ENCODE results near the gene GRIA1. TPM values are rescaled to one million over a fixed set of nuclear protein-coding genes. Genes with fewer than 3 reads are reported as not detected.

GRIA1 gene
- total and polyA plus RNA-seq, 2 donors (not counting 1 experiment from before 2014, with no cell fraction given), result not detected

DNA sequence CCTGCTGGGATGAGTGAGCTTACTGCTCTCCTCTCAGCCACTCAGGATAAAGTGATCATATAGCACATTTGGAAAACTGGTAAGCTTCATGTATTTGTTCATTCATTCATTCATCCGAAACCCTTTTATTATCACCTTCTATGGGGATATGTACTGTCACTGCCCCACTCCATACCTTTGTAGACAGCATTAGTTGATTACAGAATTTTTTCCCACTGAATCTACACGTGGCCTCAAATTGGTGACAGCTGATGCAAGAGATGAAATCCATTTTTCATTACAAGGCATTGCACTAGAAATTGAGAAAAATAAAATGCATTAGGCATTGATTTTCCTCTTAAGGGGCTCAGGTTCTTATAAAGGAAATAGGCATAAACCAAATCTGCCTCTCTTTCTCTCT is 9.7 kb downstream of the GRIA1 start:
- Mint-ChIP-seq H3K9me3 (ENCODE audit: insufficient read depth) (no peaks in the 10 kb centered on the region), H3K4me3 (no peak overlapping the region), H3K4me1 (no peaks in the 10 kb centered on the region), H3K27ac (no peak overlapping the region), H3K27me3 (no peaks in the 10 kb centered on the region)
- no peaks in the 10 kb centered on the region for H3K9me3 ChIP-seq (ENCODE audit: control extremely low read depth in 1 of 3, control insufficient read depth in 2 of 3, insufficient read depth in 1 of 3, low read length in 2 of 3)
- intact Hi-C loops (cut with micrococcal nuclease), result no loop called here
- H3K9ac ChIP-seq (ENCODE audit: low read length), result no peak overlapping the region
- DNase-seq, result no peak
- no peaks in the 10 kb centered on the region for H4K20me1 ChIP-seq (ENCODE audit: control insufficient read depth, insufficient read depth, low read length, poor library complexity, severe bottlenecking)
- no peaks in the 10 kb centered on the region for H3K36me3 ChIP-seq (replicated peaks in 1 of 2; ENCODE audit: control extremely low read depth in 1 of 2, control insufficient read depth in 1 of 2, extremely low read depth in 1 of 2, insufficient read depth in 2 of 2, low read length in 1 of 2)
- CTCF ChIA-PET, result no interaction called here
- no peak for TF ChIP-seq EZH2 (IDR thresholded peaks at IDR 0.05; ENCODE audit: borderline replicate concordance, insufficient read depth, low read depth, low read length, poor library complexity, severe bottlenecking)
- TF ChIP-seq, protein P1, sequence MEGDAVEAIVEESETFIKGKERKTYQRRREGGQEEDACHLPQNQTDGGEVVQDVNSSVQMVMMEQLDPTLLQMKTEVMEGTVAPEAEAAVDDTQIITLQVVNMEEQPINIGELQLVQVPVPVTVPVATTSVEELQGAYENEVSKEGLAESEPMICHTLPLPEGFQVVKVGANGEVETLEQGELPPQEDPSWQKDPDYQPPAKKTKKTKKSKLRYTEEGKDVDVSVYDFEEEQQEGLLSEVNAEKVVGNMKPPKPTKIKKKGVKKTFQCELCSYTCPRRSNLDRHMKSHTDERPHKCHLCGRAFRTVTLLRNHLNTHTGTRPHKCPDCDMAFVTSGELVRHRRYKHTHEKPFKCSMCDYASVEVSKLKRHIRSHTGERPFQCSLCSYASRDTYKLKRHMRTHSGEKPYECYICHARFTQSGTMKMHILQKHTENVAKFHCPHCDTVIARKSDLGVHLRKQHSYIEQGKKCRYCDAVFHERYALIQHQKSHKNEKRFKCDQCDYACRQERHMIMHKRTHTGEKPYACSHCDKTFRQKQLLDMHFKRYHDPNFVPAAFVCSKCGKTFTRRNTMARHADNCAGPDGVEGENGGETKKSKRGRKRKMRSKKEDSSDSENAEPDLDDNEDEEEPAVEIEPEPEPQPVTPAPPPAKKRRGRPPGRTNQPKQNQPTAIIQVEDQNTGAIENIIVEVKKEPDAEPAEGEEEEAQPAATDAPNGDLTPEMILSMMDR (IDR thresholded peaks at IDR 0.05), result no peak
- H3K4me1 ChIP-seq (ENCODE audit: control insufficient read depth in 2 of 2, insufficient read depth in 2 of 2, low read length in 2 of 2), result no peaks in the 10 kb centered on the region
- no peaks in the 10 kb centered on the region for H3K27me3 ChIP-seq (replicated peaks in 1 of 4; ENCODE audit: control extremely low read depth in 1 of 4, control insufficient read depth in 3 of 4, insufficient read depth in 4 of 4, low read length in 3 of 4)
- WGBS (ENCODE audit: insufficient coverage), result no CpG with 5 or more reads among the region's 2 CpGs
- H2AFZ ChIP-seq (ENCODE audit: insufficient read depth, low read depth, low read length, poor library complexity, severe bottlenecking), result no peak overlapping the region
- no peaks in the 10 kb centered on the region for H3K79me2 ChIP-seq (ENCODE audit: control insufficient read depth, insufficient read depth, low read length)
- no peak for ATAC-seq (ENCODE audit: low read depth)
- H3K4me3 ChIP-seq (ENCODE audit: control extremely low read depth in 1 of 5, extremely low read depth in 1 of 5, insufficient read depth in 1 of 5, low read depth in 2 of 5, low read length in 4 of 5), result no peak overlapping the region
- no peak overlapping the region for H3K4me2 ChIP-seq (replicated peaks; ENCODE audit: low read depth, low read length, poor library complexity, severe bottlenecking)
- POLR2A ChIA-PET, result no interaction called here
- no peak overlapping the region for H3K27ac ChIP-seq (ENCODE audit: low read length in 2 of 2)

DNA sequence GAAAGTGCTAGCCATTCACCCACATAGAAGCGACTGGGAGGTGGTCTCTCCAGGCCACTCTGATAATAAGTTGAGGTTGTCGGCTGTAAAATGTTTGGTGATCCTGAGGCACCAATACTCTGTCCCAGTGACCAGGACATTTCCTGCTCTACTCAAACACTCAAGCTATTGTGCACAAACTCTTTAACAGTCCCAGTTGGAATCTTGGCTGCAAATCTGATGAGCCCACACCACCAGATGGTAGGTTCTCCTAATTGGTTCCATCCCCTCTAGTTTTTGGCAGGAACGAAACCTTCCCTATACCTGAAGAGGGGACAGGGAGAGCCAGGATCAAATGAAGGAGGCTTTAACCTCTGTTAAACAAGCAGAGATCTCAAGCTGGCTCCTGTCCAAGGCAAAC is 14.3 kb downstream of the GRIA1 start:
- no peak for TF ChIP-seq EZH2 (IDR thresholded peaks at IDR 0.05; ENCODE audit: borderline replicate concordance, insufficient read depth, low read depth, low read length, poor library complexity, severe bottlenecking)
- TF ChIP-seq, protein P1 (IDR thresholded peaks at IDR 0.05), result no peak
- no peaks in the 10 kb centered on the region for H3K4me1 Mint-ChIP-seq
- ChIA-PET POLR2A (no interaction called here), CTCF (no interaction called here)
- H3K27me3 Mint-ChIP-seq, result no peaks in the 10 kb centered on the region
- no peak for DNase-seq
- H3K9ac ChIP-seq (ENCODE audit: low read length), result no peak overlapping the region
- H3K9me3 ChIP-seq (ENCODE audit: control extremely low read depth in 1 of 3, control insufficient read depth in 2 of 3, insufficient read depth in 1 of 3, low read length in 2 of 3), result no peaks in the 10 kb centered on the region
- no peaks in the 10 kb centered on the region for H4K20me1 ChIP-seq (ENCODE audit: control insufficient read depth, insufficient read depth, low read length, poor library complexity, severe bottlenecking)
- H3K27me3 ChIP-seq (replicated peaks in 1 of 4; ENCODE audit: control extremely low read depth in 1 of 4, control insufficient read depth in 3 of 4, insufficient read depth in 4 of 4, low read length in 3 of 4), result no peaks in the 10 kb centered on the region
- H3K4me3 Mint-ChIP-seq, result no peak overlapping the region
- no peak for ATAC-seq (ENCODE audit: low read depth)
- no peaks in the 10 kb centered on the region for H3K9me3 Mint-ChIP-seq (ENCODE audit: insufficient read depth)
- whole genome bisulfite sequencing (ENCODE audit: insufficient coverage), result no CpG with 5 or more reads among the region's 3 CpGs
- no peak overlapping the region for H3K4me3 ChIP-seq (ENCODE audit: control extremely low read depth in 1 of 5, extremely low read depth in 1 of 5, insufficient read depth in 1 of 5, low read depth in 2 of 5, low read length in 4 of 5)
- H3K27ac Mint-ChIP-seq, result no peak overlapping the region
- no peaks in the 10 kb centered on the region for H3K36me3 ChIP-seq (replicated peaks in 1 of 2; ENCODE audit: control extremely low read depth in 1 of 2, control insufficient read depth in 1 of 2, extremely low read depth in 1 of 2, insufficient read depth in 2 of 2, low read length in 1 of 2)
- no peak overlapping the region for H3K27ac ChIP-seq (ENCODE audit: low read length in 2 of 2)
- no peaks in the 10 kb centered on the region for H3K4me1 ChIP-seq (ENCODE audit: control insufficient read depth in 2 of 2, insufficient read depth in 2 of 2, low read length in 2 of 2)
- intact Hi-C loops (cut with micrococcal nuclease), result no loop called here
- H3K79me2 ChIP-seq (ENCODE audit: control insufficient read depth, insufficient read depth, low read length), result no peaks in the 10 kb centered on the region
- no peak overlapping the region for H2AFZ ChIP-seq (ENCODE audit: insufficient read depth, low read depth, low read length, poor library complexity, severe bottlenecking)
- H3K4me2 ChIP-seq (replicated peaks; ENCODE audit: low read depth, low read length, poor library complexity, severe bottlenecking), result no peak overlapping the region

Data from B cell (primary cell).